Adrenal gland (tissue), 5 donors: ENCODE results near the gene PDCD7.

ENCODE experiments used
- CTCF ChIP-seq, 6 experiments: fragments of 450-650 bp in 4 of 6; fragments of 200-600 bp in 2 of 6; sonication (generic) in 1 of 6; IDR thresholded peaks; 1 replicate in 5 of 6; 2 replicates in 1 of 6; pipeline versions ENCODE4 v1.5.1 to v1.8.0; 2016 to 2021; ENCODE audit warnings: antibody characterized with exemption in 6 of 6, mild to moderate bottlenecking in 2 of 6, moderate library complexity in 1 of 6
- POLR2A ChIP-seq, 2 donors: fragments of 450-650 bp; IDR thresholded peaks; one replicate each; pipeline ENCODE4 v1.6.1; 2017; ENCODE audit warnings: antibody characterized with exemption in 2 of 2, mild to moderate bottlenecking in 2 of 2, moderate library complexity in 1 of 2
- donor health status: DM: no; HTN: no; CAD: no.

GRCh38 chr15:65095011-65095746 lies 38.4 kb downstream of the PDCD7 start:
- TF ChIP-seq CTCF (IDR thresholded peaks at IDR 0.05) (no peak), POLR2A (IDR thresholded peaks at IDR 0.05) (no peak)
